ENCODE measurements around the gene MT1E. TPM values are rescaled to one million over a fixed set of nuclear protein-coding genes. Genes with fewer than 3 reads are reported as not detected.

The MT1E gene
- total and polyA plus RNA-seq, 2 of the 13 experiments (the other 11 are each of a cell fraction or from before 2014, with no cell fraction given): 110 to 1,072 TPM

DNA sequence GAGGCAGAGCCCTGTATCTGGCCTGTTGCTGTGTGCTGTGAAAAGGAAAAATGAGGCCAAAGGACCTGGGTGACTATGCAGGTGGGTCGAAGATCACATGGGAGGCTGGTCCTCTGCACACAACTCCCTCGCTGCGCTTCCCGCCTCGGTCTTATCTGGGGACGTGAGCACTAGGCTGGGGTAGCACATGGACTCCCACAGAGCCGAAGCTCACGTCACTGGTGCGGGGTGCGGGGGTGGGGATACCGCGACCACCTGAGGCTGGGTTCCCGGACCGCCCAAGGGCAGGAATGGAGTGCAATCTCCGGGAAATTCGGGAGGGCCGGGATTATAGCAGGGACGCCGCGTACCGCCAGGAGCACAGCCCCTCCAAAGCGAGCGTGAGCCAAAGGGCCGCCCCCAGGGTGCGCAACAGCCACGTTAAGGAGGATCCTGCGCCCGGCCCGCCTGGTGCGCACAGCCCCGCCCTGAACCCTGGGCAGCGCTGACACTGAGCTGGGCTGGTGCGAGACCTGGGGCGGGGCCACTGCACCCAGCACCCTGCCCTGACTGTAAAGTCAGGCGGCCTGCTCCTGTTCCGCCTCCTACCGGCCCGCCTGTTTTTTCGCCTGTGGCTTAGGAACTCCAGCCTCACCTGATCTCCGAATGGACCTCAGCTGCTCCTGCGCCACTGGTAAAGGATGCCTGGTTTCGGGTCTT, 17.6 kb downstream of the MT1E start (continued):
- TF ChIP-seq, protein P1, sequence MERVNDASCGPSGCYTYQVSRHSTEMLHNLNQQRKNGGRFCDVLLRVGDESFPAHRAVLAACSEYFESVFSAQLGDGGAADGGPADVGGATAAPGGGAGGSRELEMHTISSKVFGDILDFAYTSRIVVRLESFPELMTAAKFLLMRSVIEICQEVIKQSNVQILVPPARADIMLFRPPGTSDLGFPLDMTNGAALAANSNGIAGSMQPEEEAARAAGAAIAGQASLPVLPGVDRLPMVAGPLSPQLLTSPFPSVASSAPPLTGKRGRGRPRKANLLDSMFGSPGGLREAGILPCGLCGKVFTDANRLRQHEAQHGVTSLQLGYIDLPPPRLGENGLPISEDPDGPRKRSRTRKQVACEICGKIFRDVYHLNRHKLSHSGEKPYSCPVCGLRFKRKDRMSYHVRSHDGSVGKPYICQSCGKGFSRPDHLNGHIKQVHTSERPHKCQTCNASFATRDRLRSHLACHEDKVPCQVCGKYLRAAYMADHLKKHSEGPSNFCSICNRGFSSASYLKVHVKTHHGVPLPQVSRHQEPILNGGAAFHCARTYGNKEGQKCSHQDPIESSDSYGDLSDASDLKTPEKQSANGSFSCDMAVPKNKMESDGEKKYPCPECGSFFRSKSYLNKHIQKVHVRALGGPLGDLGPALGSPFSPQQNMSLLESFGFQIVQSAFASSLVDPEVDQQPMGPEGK (CRISPR knock-in tag; IDR thresholded peaks at IDR 0.05): peak; percentile 44; the same call in 1 of the 2 replicates
- TF ChIP-seq ZNF792 (CRISPR knock-in tag; IDR thresholded peaks at IDR 0.05) (peak; percentile 57), RFX3 (CRISPR knock-in tag; IDR thresholded peaks at IDR 0.05) (no peak), ZNF724P (CRISPR knock-in tag; IDR thresholded peaks at IDR 0.05; ENCODE audit: borderline replicate concordance) (peak; percentile 51; the same call in 1 of the 2 replicates), SP5 (CRISPR knock-in tag; IDR thresholded peaks at IDR 0.05; ENCODE audit: borderline replicate concordance, low read depth) (peak; percentile 53; the same call in 1 of the 2 replicates), HNF4G (IDR thresholded peaks at IDR 0.05; ENCODE audit: borderline replicate concordance, low read depth, low read length) (no peak), HNF4G (CRISPR knock-in tag; IDR thresholded peaks at IDR 0.05; ENCODE audit: borderline replicate concordance, low read depth) (peak; percentile 21; the same call in 1 of the 2 replicates), ZNF501 (CRISPR knock-in tag; IDR thresholded peaks at IDR 0.05) (peak; percentile 72; the same call in 1 of the 2 replicates), ZNF446 (CRISPR knock-in tag; IDR thresholded peaks at IDR 0.05) (peak; percentile 46; the same call in 1 of the 2 replicates), YY1 (IDR thresholded peaks at IDR 0.05; ENCODE audit: insufficient read depth, insufficient replicate concordance, low read depth, low read length) (no peak), ZNF619 (CRISPR knock-in tag; IDR thresholded peaks at IDR 0.05) (no peak), BORCS8-MEF2B (CRISPR knock-in tag; IDR thresholded peaks at IDR 0.05) (peak; percentile 67; the same call in 1 of the 2 replicates), AHR (CRISPR knock-in tag; IDR thresholded peaks at IDR 0.05) (no peak), CBX5 (CRISPR knock-in tag; IDR thresholded peaks at IDR 0.05; ENCODE audit: borderline replicate concordance) (no peak)
- TF ChIP-seq, protein P2, sequence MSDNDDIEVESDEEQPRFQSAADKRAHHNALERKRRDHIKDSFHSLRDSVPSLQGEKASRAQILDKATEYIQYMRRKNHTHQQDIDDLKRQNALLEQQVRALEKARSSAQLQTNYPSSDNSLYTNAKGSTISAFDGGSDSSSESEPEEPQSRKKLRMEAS (IDR thresholded peaks at IDR 0.05): peak; percentile 69; the same call in 1 of the 2 replicates
- TF ChIP-seq, protein P3, sequence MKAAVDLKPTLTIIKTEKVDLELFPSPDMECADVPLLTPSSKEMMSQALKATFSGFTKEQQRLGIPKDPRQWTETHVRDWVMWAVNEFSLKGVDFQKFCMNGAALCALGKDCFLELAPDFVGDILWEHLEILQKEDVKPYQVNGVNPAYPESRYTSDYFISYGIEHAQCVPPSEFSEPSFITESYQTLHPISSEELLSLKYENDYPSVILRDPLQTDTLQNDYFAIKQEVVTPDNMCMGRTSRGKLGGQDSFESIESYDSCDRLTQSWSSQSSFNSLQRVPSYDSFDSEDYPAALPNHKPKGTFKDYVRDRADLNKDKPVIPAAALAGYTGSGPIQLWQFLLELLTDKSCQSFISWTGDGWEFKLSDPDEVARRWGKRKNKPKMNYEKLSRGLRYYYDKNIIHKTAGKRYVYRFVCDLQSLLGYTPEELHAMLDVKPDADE (CRISPR knock-in tag; IDR thresholded peaks at IDR 0.05): no peak
- TF ChIP-seq, protein P4, sequence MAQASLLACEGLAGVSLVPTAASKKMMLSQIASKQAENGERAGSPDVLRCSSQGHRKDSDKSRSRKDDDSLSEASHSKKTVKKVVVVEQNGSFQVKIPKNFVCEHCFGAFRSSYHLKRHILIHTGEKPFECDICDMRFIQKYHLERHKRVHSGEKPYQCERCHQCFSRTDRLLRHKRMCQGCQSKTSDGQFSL (CRISPR knock-in tag; IDR thresholded peaks at IDR 0.05): no peak

All from HepG2 (cell line).